ENCODE data around the gene ZNF608. TPM values are rescaled to one million over a fixed set of nuclear protein-coding genes. Genes with fewer than 3 reads are reported as not detected.
A peak's percentile ranks its signal among the peaks of the same experiment; 100 is the strongest.

The ZNF608 gene
- total RNA-seq, 1 donor from 2014 or later = 63.0 TPM

GRCh38 chr5:124707520-124707919 lies 38.9 kb downstream of the ZNF608 start:
- TF ChIP-seq CTCF (conservative IDR thresholded peaks at IDR 0.05) = no peak
- Mint-ChIP-seq H3K4me3 (peak overlapping the region; percentile 76), H3K27me3 (peaks cover 2% of the 10 kb centered on the region), H3K4me1 (ENCODE audit: unreplicated experiment) (peaks cover 90% of the 10 kb centered on the region), H3K27ac (peak overlapping the region; percentile 63), H3K36me3 (peaks cover 20% of the 10 kb centered on the region), H3K9me3 (peaks cover 7% of the 10 kb centered on the region)
- no peak for DNase-seq (ENCODE audit: extremely low spot score, unreplicated experiment)

GRCh38 chr5:124706729-124707361 lies 39.6 kb downstream of the ZNF608 start:
- DNase-seq (ENCODE audit: extremely low spot score, unreplicated experiment) = peak; percentile 71
- TF ChIP-seq CTCF (conservative IDR thresholded peaks at IDR 0.05) = no peak
- Mint-ChIP-seq H3K9me3 (peaks cover 7% of the 10 kb centered on the region), H3K27me3 (peaks cover 2% of the 10 kb centered on the region), H3K4me1 (ENCODE audit: unreplicated experiment) (peaks cover 91% of the 10 kb centered on the region), H3K27ac (peak overlapping the region; percentile 63), H3K36me3 (peaks cover 15% of the 10 kb centered on the region), H3K4me3 (peak overlapping the region; percentile 76)

GRCh38 chr5:124706051-124706450 lies 40.4 kb downstream of the ZNF608 start:
- H3K27me3 Mint-ChIP-seq = peaks cover 2% of the 10 kb centered on the region
- H3K4me3 Mint-ChIP-seq = peak overlapping the region; percentile 76
- H3K27ac Mint-ChIP-seq = peak overlapping the region; percentile 63
- no peak for DNase-seq (ENCODE audit: extremely low spot score, unreplicated experiment)
- peaks cover 2% of the 10 kb centered on the region for H3K9me3 Mint-ChIP-seq
- TF ChIP-seq CTCF (conservative IDR thresholded peaks at IDR 0.05) = no peak
- H3K4me1 Mint-ChIP-seq (ENCODE audit: unreplicated experiment) = peaks cover 88% of the 10 kb centered on the region
- peaks cover 9% of the 10 kb centered on the region for H3K36me3 Mint-ChIP-seq

- Mint-ChIP-seq H3K27ac (no peak overlapping the region), H3K4me1 (ENCODE audit: unreplicated experiment) (peaks cover 88% of the 10 kb centered on the region), H3K36me3 (peaks cover 11% of the 10 kb centered on the region), H3K4me3 (peak overlapping the region; percentile 76), H3K9me3 (no peaks in the 10 kb centered on the region), H3K27me3 (peaks cover 2% of the 10 kb centered on the region)
- no peak for DNase-seq (ENCODE audit: extremely low spot score, unreplicated experiment)
- no peak for TF ChIP-seq CTCF (conservative IDR thresholded peaks at IDR 0.05)
Measured at GRCh38 chr5:124705577-124705976, 40.9 kb downstream of the ZNF608 start.

- DNase-seq (ENCODE audit: extremely low spot score, unreplicated experiment) = no peak
- H3K27me3 Mint-ChIP-seq = peaks cover 2% of the 10 kb centered on the region
- no peak overlapping the region for H3K4me3 Mint-ChIP-seq
- TF ChIP-seq CTCF (conservative IDR thresholded peaks at IDR 0.05) = no peak
- H3K27ac Mint-ChIP-seq = peak overlapping the region; percentile 44
- H3K9me3 Mint-ChIP-seq = peaks cover 4% of the 10 kb centered on the region
- H3K4me1 Mint-ChIP-seq (ENCODE audit: unreplicated experiment) = peaks cover 88% of the 10 kb centered on the region
- H3K36me3 Mint-ChIP-seq = peaks cover 13% of the 10 kb centered on the region
Measured at GRCh38 chr5:124704594-124705284, 41.7 kb downstream of the ZNF608 start.
